PC-3 (cell line): ENCODE results near the gene GPC5. TPM values are rescaled to one million over a fixed set of nuclear protein-coding genes. Genes with fewer than 3 reads are reported as not detected.

Experiments
- ATAC-seq: fragments of 200-7000 bp; cut with Tn5 transposase; 2 replicates; pipeline ENCODE4 v1.9.1; 2020; ENCODE audit warnings: mild to moderate bottlenecking, moderate library complexity
- BruUV-seq: library from RNA; stranded (reverse); fragments of 400-500 nt; replicated peaks from 2 replicates; lab custom pipeline; 2021; lab: Mats Ljungman, UMichigan
- CTCF ChIA-PET: fragments of 300-600 bp; sonication (Branson Sonifier 250); formaldehyde crosslinking; loops from one replicate; lab custom pipeline; 2022; ENCODE audit warnings: antibody characterized with exemption; lab: Charles Lee
- POLR2A ChIA-PET: fragments of 300-600 bp; sonication (Branson Sonifier 250); formaldehyde crosslinking; loops from one replicate; lab custom pipeline; 2022; ENCODE audit warnings: antibody characterized with exemption; ENCODE audit not compliant: unreplicated experiment; lab: Charles Lee
- DNase-seq: peaks from one replicate; pipeline ENCODE4 v3.0.0-alpha.2; 2015
- H2AFZ ChIP-seq: fragments of 300-600 bp; sonication (generic); 2 replicates; pipeline ENCODE4 v1.6.0; 2016; ENCODE audit warnings: antibody characterized with exemption, low read length
- H3F3A ChIP-seq: fragments of 300-600 bp; sonication (generic); one replicate; pipeline ENCODE4 v1.6.0; 2017; ENCODE audit warnings: antibody characterized with exemption, low read length, control low read depth, mild to moderate bottlenecking; ENCODE audit not compliant: unreplicated experiment
- H3K27ac ChIP-seq: fragments of 300-600 bp; sonication (generic); 2 replicates; pipeline ENCODE4 v1.5.1; 2016; ENCODE audit warnings: mild to moderate bottlenecking, low read length
- H3K27me3 ChIP-seq: fragments of 300-600 bp; sonication (generic); 2 replicates; pipeline ENCODE4 v1.6.1; 2016; ENCODE audit warnings: low read length, mixed read lengths
- H3K36me3 ChIP-seq: fragments of 300-600 bp; sonication (generic); 2 replicates; pipeline ENCODE4 v1.6.1; 2016; ENCODE audit warnings: low read depth, mixed run types, low read length, mixed read lengths
- H3K4me1 ChIP-seq: fragments of 300-600 bp; sonication (generic); 2 replicates; pipeline ENCODE4 v1.5.1; 2016; ENCODE audit warnings: low read length; ENCODE audit not compliant: insufficient read depth
- H3K4me2 ChIP-seq: fragments of 300-600 bp; sonication (generic); 2 replicates; pipeline ENCODE4 v1.6.0; 2016; ENCODE audit warnings: low read length
- H3K4me3 ChIP-seq: fragments of 300-600 bp; sonication (generic); 2 replicates; pipeline ENCODE4 v1.5.1; 2016; ENCODE audit warnings: mild to moderate bottlenecking, low read length, mixed read lengths
- H3K79me2 ChIP-seq: fragments of 300-600 bp; sonication (generic); 2 replicates; pipeline ENCODE4 v1.6.1; 2017; ENCODE audit warnings: low read length, mixed read lengths
- H3K9ac ChIP-seq: fragments of 300-600 bp; sonication (generic); 2 replicates; pipeline ENCODE4 v1.6.0; 2016; ENCODE audit warnings: mild to moderate bottlenecking, low read length
- H3K9me2 ChIP-seq: fragments of 300-600 bp; sonication (generic); replicated peaks from 2 replicates; pipeline ENCODE4 v1.6.1; 2016; ENCODE audit warnings: mixed run types, low read length, mixed read lengths
- H3K9me3 ChIP-seq: fragments of 300-600 bp; sonication (generic); 2 replicates; pipeline ENCODE4 v1.6.1; 2016; ENCODE audit warnings: low read length, mixed read lengths
- H4K20me1 ChIP-seq: fragments of 300-600 bp; sonication (generic); 2 replicates; pipeline ENCODE4 v1.6.1; 2016; ENCODE audit warnings: low read length, mixed read lengths
- CTCF ChIP-seq: fragments of 300-600 bp; sonication (generic); conservative IDR thresholded peaks from 2 replicates; pipeline ENCODE4 v1.5.1; 2017; ENCODE audit warnings: antibody characterized with exemption, low read depth, mild to moderate bottlenecking, low read length
- EZH2 ChIP-seq: fragments of 300-600 bp; sonication (generic); IDR thresholded peaks from one replicate; pipeline ENCODE4 v1.6.1; 2017; ENCODE audit warnings: antibody characterized with exemption, mild to moderate bottlenecking, low read length; ENCODE audit not compliant: unreplicated experiment
- EZH2phosphoT487 ChIP-seq: fragments of 300-600 bp; sonication (generic); IDR thresholded peaks from 2 replicates; pipeline ENCODE4 v1.6.1; 2018; ENCODE audit warnings: mild to moderate bottlenecking, antibody characterized with exemption, low read length, borderline replicate concordance
- intact Hi-C: fragments of 100-400 bp; cut with micrococcal nuclease; formaldehyde crosslinking; loops from 2 replicates; pipeline ENCODE4 v1.9.0; 2023
- total RNA-seq: library from RNA; depleted of rRNA; stranded (reverse); fragments of >200 nt; gene quantifications from 2 replicates; pipeline ENCODE4 v1.2.3, GENCODE V29; 2014

The GPC5 gene
- total RNA-seq, 1 experiment from 2014 or later = not detected

GRCh38 chr13:92313382-92313781, 915.0 kb downstream of the GPC5 start:
- TF ChIP-seq EZH2 (no peak), CTCF (no peak), EZH2phosphoT487 (no peak)
- intact Hi-C loops = no loop called here
- DNase-seq = no peak
- H3K79me2 ChIP-seq = no peaks in the 10 kb centered on the region
- H3K4me3 ChIP-seq = no peak overlapping the region
- H2AFZ ChIP-seq = no peak overlapping the region
- no peaks in the 10 kb centered on the region for H3K36me3 ChIP-seq
- no peaks in the 10 kb centered on the region for H4K20me1 ChIP-seq
- no peak overlapping the region for H3K4me2 ChIP-seq
- no peak overlapping the region for H3K27ac ChIP-seq
- no peak for ATAC-seq
- no peaks in the 10 kb centered on the region for H3K9me2 ChIP-seq
- POLR2A ChIA-PET = no interaction called here
- H3K9ac ChIP-seq = no peak overlapping the region
- no TSS peak for BruUV-seq
- CTCF ChIA-PET = no interaction called here
- H3K27me3 ChIP-seq = no peaks in the 10 kb centered on the region
- no peaks in the 10 kb centered on the region for H3K4me1 ChIP-seq
- H3F3A ChIP-seq = no peaks in the 10 kb centered on the region
- no peaks in the 10 kb centered on the region for H3K9me3 ChIP-seq

- no peaks in the 10 kb centered on the region for H3K9me3 ChIP-seq
- BruUV-seq = no TSS peak
- no peaks in the 10 kb centered on the region for H3K9me2 ChIP-seq
- TF ChIP-seq EZH2phosphoT487 = no peak
- no peak for TF ChIP-seq CTCF
- no peaks in the 10 kb centered on the region for H3K36me3 ChIP-seq
- no peaks in the 10 kb centered on the region for H3K79me2 ChIP-seq
- no peaks in the 10 kb centered on the region for H4K20me1 ChIP-seq
- no peaks in the 10 kb centered on the region for H3F3A ChIP-seq
- no peak for ATAC-seq
- ChIA-PET POLR2A (no interaction called here), CTCF (no interaction called here)
- H3K9ac ChIP-seq = no peak overlapping the region
- H3K4me2 ChIP-seq = no peak overlapping the region
- H3K27me3 ChIP-seq = no peaks in the 10 kb centered on the region
- no peak overlapping the region for H3K27ac ChIP-seq
- DNase-seq = no peak
- intact Hi-C loops = no loop called here
- H3K4me3 ChIP-seq = no peak overlapping the region
- H2AFZ ChIP-seq = no peak overlapping the region
- H3K4me1 ChIP-seq = no peaks in the 10 kb centered on the region
Observed at GRCh38 chr13:92315265-92315664, 916.8 kb downstream of the GPC5 start.

- Histone ChIP-seq H4K20me1 (no peaks in the 10 kb centered on the region), H3K36me3 (no peaks in the 10 kb centered on the region), H3F3A (no peaks in the 10 kb centered on the region), H3K9ac (no peak overlapping the region), H3K27me3 (no peaks in the 10 kb centered on the region), H3K9me2 (no peaks in the 10 kb centered on the region), H3K9me3 (no peaks in the 10 kb centered on the region), H2AFZ (no peak overlapping the region), H3K4me2 (no peak overlapping the region), H3K79me2 (no peaks in the 10 kb centered on the region), H3K27ac (no peak overlapping the region), H3K4me1 (no peaks in the 10 kb centered on the region), H3K4me3 (no peak overlapping the region)
- no peak for DNase-seq
- intact Hi-C loops = no loop called here
- no peak for TF ChIP-seq EZH2phosphoT487
- no peak for TF ChIP-seq EZH2
- ATAC-seq = no peak
- POLR2A ChIA-PET = no interaction called here
- CTCF ChIA-PET = no interaction called here
- no TSS peak for BruUV-seq
Observed at GRCh38 chr13:92316030-92316429, 917.6 kb downstream of the GPC5 start.
